RWPE2 (cell line): ENCODE data around the gene NRF1.

Experiments
- ATAC-seq: fragments of 200-7000 bp; cut with Tn5 transposase; 3 replicates; pipeline ENCODE4 v1.9.1; 2021; ENCODE audit warnings: low read depth
- DNase-seq: peaks from one replicate; pipeline ENCODE4 v3.0.0-alpha.2; 2020; ENCODE audit warnings: low spot score
- H3K27ac ChIP-seq: fragments of 450-650 bp; 2 replicates; pipeline ENCODE4 v1.5.1; 2017; ENCODE audit warnings: mild to moderate bottlenecking; ENCODE audit not compliant: poor library complexity, severe bottlenecking
- H3K27me3 ChIP-seq: fragments of 250-450 bp; sonication (Bioruptor Pico); 2 replicates; pipeline ENCODE4 v1.5.1; 2021; ENCODE audit warnings: mild to moderate bottlenecking, moderate library complexity; ENCODE audit not compliant: insufficient read depth, poor library complexity, severe bottlenecking
- H3K36me3 ChIP-seq: fragments of 250-450 bp; sonication (Bioruptor Pico); 2 replicates; pipeline ENCODE4 v1.5.1; 2020; ENCODE audit warnings: low read depth, mild to moderate bottlenecking, moderate library complexity
- H3K4me1 ChIP-seq: fragments of 250-450 bp; sonication (Bioruptor Pico); 2 replicates; pipeline ENCODE4 v1.5.1; 2021; ENCODE audit warnings: mild to moderate bottlenecking, moderate library complexity; ENCODE audit not compliant: insufficient read depth, poor library complexity, severe bottlenecking
- H3K4me3 ChIP-seq: fragments of 250-450 bp; sonication (Bioruptor Pico); 2 replicates; pipeline ENCODE4 v1.5.1; 2021; ENCODE audit warnings: mild to moderate bottlenecking, moderate library complexity; ENCODE audit not compliant: severe bottlenecking
- H3K9me3 ChIP-seq: fragments of 250-450 bp; sonication (Bioruptor Pico); 2 replicates; pipeline ENCODE4 v1.5.1; 2021; ENCODE audit warnings: mild to moderate bottlenecking, moderate library complexity; ENCODE audit not compliant: severe bottlenecking
- TF ChIP-seq, protein P1 (sequence below): fragments of 450-650 bp; IDR thresholded peaks from one replicate; pipeline ENCODE4 v1.5.1; 2017; ENCODE audit warnings: mild to moderate bottlenecking, moderate library complexity; ENCODE audit not compliant: poor library complexity, severe bottlenecking

Gene NRF1

GRCh38 chr7:129714514-129715063 lies 103.1 kb downstream of the NRF1 start:
- H3K9me3 ChIP-seq: no peaks in the 10 kb centered on the region
- no peak overlapping the region for H3K4me3 ChIP-seq
- DNase-seq (no peak), ATAC-seq (no peak)
- H3K27me3 ChIP-seq: no peaks in the 10 kb centered on the region
- no peaks in the 10 kb centered on the region for H3K4me1 ChIP-seq
- TF ChIP-seq, protein P1, sequence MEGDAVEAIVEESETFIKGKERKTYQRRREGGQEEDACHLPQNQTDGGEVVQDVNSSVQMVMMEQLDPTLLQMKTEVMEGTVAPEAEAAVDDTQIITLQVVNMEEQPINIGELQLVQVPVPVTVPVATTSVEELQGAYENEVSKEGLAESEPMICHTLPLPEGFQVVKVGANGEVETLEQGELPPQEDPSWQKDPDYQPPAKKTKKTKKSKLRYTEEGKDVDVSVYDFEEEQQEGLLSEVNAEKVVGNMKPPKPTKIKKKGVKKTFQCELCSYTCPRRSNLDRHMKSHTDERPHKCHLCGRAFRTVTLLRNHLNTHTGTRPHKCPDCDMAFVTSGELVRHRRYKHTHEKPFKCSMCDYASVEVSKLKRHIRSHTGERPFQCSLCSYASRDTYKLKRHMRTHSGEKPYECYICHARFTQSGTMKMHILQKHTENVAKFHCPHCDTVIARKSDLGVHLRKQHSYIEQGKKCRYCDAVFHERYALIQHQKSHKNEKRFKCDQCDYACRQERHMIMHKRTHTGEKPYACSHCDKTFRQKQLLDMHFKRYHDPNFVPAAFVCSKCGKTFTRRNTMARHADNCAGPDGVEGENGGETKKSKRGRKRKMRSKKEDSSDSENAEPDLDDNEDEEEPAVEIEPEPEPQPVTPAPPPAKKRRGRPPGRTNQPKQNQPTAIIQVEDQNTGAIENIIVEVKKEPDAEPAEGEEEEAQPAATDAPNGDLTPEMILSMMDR: no peak
- H3K27ac ChIP-seq: no peak overlapping the region
- H3K36me3 ChIP-seq: peaks cover 37% of the 10 kb centered on the region

DNA sequence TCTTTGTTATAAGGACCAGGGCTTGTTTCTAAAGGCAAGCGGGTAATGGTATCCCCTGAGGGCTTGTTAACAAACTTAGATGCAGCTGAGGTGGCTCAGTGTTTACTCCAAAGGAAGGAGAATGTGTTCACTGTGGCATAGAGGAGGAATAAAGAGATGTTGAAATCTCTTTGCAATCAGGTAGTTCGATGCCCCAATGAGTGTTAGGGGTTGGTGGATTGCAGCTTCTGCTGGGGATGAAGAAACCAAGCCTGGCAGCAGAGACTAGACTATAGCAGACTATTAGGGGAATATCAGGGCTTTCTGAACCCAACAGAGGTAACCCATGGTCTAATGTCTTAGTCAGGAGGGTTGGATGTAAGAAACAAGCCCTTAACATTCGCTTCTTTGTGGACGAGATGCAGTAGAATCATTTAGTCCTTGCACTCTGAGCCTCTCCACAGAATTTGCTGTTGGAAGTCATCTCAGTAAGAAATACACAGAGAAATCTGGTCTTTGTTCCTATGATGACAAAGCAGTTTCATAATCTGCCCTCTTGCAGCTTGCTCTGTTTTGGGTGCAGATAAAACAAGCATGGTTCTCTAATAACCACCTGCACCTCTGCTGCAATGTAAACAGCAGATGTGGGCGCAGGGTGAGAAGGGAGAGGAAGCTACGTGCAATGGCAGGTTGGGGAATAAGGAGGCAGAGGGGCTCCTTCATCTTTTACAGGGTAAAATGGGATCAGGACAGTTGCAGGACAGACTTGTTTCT lies 108.6 kb downstream of the NRF1 start:
- TF ChIP-seq, protein P1: no peak
- H3K27ac ChIP-seq: no peak overlapping the region
- DNase-seq (no peak), ATAC-seq (no peak)
- peaks cover 35% of the 10 kb centered on the region for H3K36me3 ChIP-seq
- no peaks in the 10 kb centered on the region for H3K27me3 ChIP-seq
- H3K4me1 ChIP-seq: no peaks in the 10 kb centered on the region
- no peak overlapping the region for H3K4me3 ChIP-seq
- no peaks in the 10 kb centered on the region for H3K9me3 ChIP-seq

DNA sequence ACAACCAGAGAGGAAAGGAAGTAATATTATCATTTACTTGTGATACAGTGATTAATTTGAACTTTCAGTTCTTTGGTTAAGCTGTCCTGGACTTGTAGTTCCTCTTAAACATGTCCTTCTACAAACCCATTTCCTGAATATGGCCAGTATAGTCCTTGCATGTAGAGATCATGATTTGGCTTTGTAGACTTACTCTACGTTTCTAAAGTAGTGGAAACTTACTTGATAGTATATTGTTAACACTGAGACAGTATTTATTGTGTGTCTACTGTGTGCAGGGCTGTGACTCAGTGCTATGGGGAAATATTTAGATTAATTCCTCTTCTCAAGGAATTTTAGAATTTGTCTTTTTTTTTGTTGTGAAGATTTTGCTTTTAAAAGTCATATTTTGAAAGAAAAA lies 109.5 kb downstream of the NRF1 start:
- ATAC-seq (no peak; the same call in 2 of the 3 replicates), DNase-seq (no peak)
- H3K4me1 ChIP-seq: no peaks in the 10 kb centered on the region
- H3K4me3 ChIP-seq: no peak overlapping the region
- no peaks in the 10 kb centered on the region for H3K27me3 ChIP-seq
- H3K9me3 ChIP-seq: no peaks in the 10 kb centered on the region
- TF ChIP-seq, protein P1: no peak
- H3K36me3 ChIP-seq: peaks cover 35% of the 10 kb centered on the region
- no peak overlapping the region for H3K27ac ChIP-seq

DNA sequence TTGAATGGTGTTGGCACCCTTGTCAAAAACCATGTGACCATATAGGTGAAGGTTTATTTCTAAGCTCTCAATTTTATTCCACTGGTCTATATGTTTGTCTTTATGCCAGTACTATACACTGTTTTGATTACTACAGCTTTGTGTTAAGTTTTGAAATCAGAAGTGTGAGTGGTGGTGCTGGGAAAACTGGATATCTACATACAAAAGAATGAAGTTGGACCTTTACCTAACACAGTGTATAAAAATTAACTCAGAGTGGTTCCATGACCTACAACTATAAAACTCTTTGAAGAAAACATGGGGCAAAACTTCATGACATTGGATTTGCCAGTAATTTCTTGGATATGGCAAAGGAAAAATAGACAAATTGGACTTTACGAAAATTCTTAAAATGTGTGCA lies 112.2 kb downstream of the NRF1 start:
- TF ChIP-seq, protein P1: no peak
- no peaks in the 10 kb centered on the region for H3K9me3 ChIP-seq
- peaks cover 29% of the 10 kb centered on the region for H3K36me3 ChIP-seq
- no peak overlapping the region for H3K4me3 ChIP-seq
- ATAC-seq: no peak
- no peak overlapping the region for H3K27ac ChIP-seq
- no peak for DNase-seq
- H3K27me3 ChIP-seq: no peaks in the 10 kb centered on the region
- H3K4me1 ChIP-seq: no peaks in the 10 kb centered on the region

- H3K36me3 ChIP-seq: peaks cover 33% of the 10 kb centered on the region
- TF ChIP-seq, protein P1: no peak
- no peak overlapping the region for H3K4me3 ChIP-seq
- no peak overlapping the region for H3K27ac ChIP-seq
- ATAC-seq: no peak
- DNase-seq: no peak
- H3K4me1 ChIP-seq: no peaks in the 10 kb centered on the region
- H3K27me3 ChIP-seq: no peaks in the 10 kb centered on the region
- H3K9me3 ChIP-seq: no peaks in the 10 kb centered on the region
Measured at GRCh38 chr7:129724796-129725195, 113.3 kb downstream of the NRF1 start.
